ENCODE measurements around the gene MRPL21.
"Not testable (repeated sequence)": the region's sequence is repeated elsewhere in the genome, so short reads cannot be mapped to it uniquely, and the experiment has no call there.

Gene MRPL21

DNA sequence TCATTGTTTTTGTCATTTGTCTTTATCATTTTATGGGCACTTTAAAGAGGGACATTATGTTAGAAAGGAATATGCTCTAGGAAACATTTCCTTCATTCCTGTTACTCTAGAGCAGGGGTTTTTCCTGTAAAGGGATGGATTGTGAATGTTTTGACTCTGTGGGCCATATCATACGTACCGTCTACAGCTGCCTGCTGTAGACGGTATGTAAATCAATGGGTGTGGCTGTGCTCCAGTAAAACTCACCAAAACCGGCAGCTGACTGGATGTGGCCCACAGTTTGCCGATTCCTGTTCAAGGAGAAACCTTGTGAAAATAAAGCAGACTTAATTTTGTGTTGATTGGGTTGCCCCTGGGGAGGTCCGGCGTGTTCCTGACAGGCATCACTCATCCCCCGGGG is 7.3 kb upstream of the MRPL21 start:
- DNase-seq (ENCODE audit: low read depth in 2 of 2), result no peak

DNA sequence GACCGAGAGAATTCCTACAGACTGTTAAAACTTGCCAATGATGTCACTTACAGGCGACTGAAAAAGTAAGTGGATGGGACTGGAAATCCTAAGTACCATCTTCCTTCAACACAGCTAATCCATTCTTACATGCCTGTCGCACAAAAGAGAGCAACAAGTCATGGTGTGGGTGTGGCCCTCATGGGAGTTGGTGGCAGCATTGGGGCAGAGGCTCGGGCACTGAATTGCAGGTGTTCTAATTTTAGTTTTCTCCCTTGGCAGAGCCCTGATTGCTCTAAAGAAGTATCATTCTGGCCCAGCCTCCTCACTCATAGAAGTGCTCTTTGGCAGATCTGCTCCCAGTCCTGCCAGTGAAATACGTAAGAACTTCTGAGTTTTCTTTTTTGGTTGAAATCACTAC is 4.6 kb upstream of the MRPL21 start:
- DNase-seq (ENCODE audit: low read depth in 2 of 2), result no peak

DNA sequence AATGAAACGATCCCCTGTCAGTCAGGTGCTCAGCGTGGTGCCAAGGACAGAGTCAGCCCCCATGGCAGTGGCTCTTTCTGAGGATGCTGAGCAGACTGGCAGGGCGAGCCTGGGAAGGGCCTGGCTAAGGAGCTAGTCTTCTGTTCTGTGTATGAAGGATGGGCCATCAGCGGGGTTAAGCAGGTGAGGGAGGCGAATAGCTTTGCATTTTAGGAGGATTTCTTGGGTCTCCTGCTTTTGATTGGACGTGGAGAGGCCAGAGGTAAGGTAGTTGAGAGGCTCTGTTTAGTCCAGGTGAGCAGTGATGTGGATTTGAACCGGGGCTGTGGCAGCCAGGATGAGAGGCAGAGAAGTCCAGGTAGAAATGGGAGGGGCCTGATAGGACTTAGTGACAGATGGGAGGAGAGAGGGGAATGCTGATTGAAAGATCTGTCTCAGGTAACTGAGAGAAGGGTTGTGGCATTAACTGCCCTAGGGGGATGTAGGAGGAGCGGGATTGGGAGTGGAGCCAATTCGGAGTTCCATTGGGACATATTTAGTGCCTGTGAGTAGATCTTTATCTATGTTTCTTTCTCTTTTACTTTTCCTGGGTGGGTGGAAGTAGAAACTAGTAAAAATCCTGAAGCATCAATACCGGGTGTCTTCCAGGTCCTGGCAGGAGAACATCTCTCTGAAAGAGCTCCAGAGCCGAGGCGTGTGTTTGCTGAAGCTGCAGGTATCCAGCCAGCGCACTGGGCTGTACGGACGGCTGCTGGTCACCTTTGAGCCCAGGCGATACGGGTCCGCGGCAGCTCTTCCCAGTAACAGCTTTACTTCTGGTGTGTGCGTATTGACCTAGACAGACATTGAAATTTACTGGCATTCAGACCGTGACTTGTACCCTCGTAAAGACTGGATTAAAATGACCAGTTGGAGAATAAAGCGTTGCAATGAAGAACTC is 2.1 kb upstream of the MRPL21 start:
- DNase-seq (ENCODE audit: low read depth in 2 of 2), result no peak

DNA sequence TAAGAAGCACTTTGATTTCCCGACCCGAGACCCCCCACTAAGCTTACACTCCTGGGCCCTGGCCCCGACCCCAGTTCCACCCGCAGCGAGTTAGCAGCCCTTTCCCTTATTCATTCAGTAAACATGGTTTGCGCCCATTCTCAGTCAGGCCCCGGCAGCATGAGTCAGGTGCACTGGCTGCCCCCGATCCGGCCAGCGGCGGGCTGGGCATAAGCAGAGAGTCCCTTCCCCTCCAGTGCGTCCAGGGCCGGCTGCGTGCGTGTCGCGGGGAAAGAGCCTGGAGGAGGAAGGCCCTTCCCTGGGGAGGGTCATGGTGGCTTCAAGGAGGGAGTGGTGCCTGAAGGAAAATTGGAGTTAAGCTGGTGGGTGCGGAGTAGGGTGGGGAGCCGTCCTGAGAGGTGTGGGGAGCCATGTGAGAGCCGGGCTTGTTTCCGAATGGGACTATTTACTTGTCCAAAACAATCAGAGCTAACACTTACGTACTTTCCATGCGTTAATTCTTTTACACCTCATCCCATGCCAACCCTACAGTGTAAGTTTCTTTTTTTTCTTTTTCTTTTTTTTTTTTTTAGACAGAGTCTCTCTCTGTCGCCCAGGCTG is 716 bp upstream of the MRPL21 start:
- no peak for DNase-seq (ENCODE audit: low read depth in 2 of 2)

DNA sequence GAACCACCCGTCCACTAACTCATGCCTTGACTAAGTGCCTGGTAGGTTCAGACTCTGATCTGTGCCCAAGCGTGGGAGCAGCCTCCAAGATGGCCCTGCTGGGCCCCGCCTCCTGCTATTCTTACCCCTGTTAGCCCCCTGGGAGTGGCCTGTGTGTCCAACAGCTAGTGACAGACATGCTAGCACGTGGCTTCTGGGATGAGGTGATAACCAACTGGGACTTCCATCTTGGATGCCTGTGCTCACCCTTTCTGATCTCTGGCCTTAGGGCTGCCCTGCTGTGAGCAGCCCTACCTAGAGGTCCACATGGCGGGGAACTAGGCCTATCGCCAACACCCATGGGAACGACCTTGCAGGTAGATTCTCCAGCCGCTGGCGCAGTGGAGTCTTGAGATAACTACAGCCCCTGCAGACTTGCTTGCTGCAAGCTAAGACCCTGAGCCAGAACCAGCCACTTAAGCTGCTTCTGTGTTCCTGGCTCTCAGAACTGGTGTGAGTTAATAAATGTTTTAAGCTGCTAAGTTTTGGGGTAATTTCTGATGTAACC is 2.7 kb downstream of the MRPL21 start:
- DNase-seq (ENCODE audit: low read depth in 2 of 2), result no peak

GRCh38 chr11:68897441-68897840 is 6.2 kb downstream of the MRPL21 start:
- no peak for DNase-seq (ENCODE audit: low read depth in 2 of 2)

DNA sequence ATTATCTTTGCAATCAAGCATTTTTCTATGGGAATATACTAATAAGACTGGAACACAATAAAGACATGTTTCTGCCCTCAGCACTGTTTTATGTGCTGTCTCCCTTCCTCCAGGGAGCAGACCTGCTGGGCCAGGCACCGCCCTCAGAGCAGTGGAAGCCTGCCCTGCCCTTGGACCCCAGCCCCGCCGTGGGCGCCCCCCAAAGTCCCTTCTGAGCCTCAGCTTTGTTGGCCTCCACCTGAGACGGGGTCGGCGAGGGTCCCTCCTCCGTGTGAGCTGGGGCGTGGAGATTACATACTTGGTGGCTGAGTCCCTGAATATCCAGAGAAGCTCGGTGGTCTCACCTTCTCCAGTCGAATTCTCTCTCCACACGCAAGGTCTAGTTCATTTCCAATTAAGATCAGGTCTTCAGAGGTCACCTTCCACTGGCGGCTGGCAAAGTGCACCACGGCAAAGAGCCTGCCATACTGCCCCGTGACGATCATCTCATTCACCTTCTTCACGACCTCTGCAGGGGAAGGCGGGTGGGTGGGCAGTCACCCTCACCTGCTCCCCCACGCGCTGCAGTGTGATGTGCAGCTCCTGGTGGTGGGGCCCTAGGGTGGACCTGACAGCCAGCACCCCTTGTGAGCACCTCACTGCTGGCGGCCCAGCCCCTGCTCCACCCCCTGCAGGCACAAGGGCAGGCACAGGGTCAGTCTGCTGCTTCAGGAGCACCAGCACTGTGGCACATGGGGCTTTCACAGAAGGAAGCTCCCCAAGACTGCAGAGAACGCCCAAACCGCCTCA is 7.3 kb downstream of the MRPL21 start:
- DNase-seq (ENCODE audit: low read depth in 2 of 2), result no peak

DNA sequence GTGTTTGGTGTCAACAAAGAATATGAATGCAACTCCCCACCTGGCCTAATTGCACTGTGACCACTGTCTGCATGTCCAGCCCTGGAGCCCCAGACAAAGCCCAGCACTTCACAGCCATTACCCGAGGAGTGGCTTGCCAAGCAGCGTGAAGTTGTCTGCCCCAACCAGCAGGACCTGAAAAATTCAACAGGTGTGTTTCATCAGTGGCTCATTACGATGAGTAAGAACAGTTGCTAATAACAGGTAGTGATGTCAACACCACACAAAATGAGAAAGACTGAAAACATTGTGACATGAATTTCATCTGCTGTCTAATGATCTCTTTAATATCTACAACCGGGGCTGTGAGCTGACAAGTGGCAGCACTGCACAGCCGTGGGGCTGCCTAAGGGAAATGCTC is 10.3 kb downstream of the MRPL21 start:
- no peak for DNase-seq (ENCODE audit: low read depth in 2 of 2)

GRCh38 chr11:68892576-68892975 is 11.1 kb downstream of the MRPL21 start:
- DNase-seq (ENCODE audit: low read depth in 2 of 2), result no peak

DNA sequence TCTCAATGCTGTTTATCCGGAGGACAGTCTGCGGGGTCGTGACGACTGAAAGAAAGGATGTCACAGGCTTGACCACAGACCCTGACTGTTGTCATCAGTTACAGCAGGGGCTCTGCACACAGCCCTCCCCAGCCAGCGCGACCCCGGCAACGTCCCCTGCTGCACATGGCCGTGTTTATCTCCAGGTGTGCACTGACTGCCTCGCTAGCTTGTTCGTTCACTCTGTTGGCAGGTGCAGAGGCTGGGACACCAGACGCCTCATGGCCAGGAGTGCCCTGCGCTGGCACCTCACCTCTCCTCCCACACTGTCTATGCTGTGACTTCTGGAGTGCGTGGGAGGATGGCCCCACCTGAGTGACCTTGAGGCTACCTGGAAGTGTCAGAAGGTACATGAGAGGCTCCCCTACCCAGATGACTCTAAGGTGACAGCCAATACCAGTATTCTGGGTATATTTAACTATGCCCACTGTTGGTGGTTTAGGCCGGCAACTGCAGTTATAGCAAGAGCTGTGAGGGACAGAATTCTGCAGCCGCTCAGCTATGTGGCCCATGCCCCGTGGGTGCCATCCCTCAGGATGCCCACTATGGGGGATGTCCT is 12.2 kb downstream of the MRPL21 start:
- DNase-seq (ENCODE audit: low read depth in 2 of 2), result no peak

DNA sequence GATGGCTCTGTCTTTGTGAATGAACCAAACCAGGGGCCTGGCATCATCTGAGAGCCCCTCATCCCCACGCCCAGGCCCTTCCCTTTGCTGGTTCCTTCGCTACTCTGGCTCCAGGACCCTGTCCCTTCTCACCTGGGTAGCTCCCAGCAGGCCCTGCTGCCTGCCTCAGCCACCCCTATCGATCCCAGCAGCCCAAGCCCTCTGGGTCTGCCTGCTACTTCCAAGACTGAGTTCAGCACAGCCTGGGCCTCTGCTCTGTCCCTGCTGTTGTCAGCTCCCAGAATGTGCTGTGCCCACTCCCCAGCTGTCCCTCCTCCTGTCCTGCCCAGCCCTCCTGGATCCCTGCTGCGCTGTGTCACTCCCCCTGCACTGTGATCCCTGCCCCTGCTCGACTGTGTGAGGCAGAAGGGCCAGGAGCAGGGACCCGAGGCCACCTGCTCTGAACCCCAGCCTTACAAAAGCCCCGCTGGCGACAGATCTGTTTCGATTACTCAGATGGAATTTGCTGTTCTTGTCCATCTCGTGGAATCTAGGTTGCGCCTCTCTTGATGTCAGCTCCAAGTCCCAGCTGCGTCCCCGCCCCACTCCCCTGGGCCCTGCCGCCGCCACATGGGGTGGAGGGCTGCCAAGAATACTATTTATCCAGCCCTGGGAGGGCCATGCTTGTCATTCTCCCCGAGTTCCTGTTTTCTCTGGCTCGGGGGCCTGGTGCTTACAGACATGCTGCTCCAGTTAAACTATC is 13.0 kb downstream of the MRPL21 start:
- DNase-seq (ENCODE audit: low read depth in 2 of 2), result peak; percentile 78 to 83

DNA sequence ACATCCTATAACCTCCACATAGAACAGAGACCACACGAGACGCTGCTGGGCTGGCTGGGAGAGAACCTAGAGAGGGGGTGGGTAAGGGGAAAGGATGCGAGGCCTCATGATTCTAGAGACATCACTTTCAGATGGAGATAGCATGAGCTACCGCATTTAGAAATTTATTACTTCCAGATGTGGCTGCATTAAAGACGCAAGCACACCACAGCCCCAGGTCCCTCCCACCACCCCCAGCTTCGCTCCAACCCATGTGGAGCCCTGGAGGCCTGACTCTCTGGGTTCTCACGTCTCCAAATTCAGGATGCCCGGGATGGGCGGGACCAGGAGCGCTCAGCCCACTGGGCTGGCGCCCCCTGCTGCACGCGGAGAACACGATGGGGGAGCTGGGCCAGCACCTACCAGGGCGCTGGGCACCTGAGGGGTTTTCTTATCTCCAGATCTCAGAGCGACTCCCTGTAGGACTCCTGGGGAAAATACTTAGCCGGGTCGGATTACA is 13.6 kb downstream of the MRPL21 start:
- DNase-seq (ENCODE audit: low read depth in 2 of 2), result peak; percentile 98 to 99

GRCh38 chr11:68884827-68885226 is 18.8 kb downstream of the MRPL21 start:
- not testable (repeated sequence) for DNase-seq (ENCODE audit: low read depth in 2 of 2)

GRCh38 chr11:68882391-68882790 is 21.2 kb downstream of the MRPL21 start:
- DNase-seq (ENCODE audit: low read depth in 2 of 2), result no peak

GRCh38 chr11:68881320-68881719 is 22.3 kb downstream of the MRPL21 start:
- no peak for DNase-seq (ENCODE audit: low read depth in 2 of 2)

DNA sequence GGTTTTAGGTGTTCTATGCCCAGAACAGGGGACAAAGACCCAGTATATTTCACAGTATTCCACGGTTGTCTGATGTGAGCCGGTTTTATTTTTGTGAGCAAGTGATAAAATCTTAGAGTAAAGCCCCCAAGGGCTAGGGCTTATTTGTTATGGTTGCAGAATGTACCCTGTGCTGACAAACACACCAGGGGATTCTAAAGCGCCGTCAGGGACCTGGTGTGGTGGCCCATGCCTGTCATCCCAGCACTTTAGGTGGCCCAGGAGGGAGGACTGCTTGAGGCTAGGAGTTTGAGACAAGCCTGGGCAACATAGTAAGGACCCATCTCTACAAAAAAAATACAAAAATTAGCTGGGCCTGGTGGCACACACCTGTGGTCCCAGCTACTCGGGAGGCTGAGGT is 22.8 kb downstream of the MRPL21 start:
- DNase-seq (ENCODE audit: low read depth in 2 of 2), result no peak

- no peak for DNase-seq (ENCODE audit: low read depth in 2 of 2)
Observed at GRCh38 chr11:68878022-68878421, 25.6 kb downstream of the MRPL21 start.

- no peak for DNase-seq (ENCODE audit: low read depth in 2 of 2)
Observed at GRCh38 chr11:68872216-68873003, 31.2 kb downstream of the MRPL21 start.

DNA sequence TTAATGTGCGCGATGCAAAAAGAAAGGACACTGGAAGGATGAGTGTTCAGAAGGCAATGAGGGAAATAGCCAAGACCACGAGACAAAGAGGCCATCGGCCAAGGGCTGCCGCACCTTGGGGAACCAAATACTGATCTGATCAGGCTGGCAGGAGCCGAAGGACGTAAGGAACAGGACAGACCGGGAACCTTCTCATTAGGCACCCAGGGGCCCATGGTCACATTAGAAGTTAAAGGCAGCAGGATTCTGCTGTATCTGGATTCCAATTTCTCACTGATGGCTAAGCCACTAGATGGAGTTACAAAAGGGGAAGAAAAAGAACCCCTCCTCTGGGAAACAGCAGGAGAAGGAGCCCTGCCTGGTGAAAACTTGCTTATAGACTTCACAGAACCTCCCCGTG is 33.2 kb downstream of the MRPL21 start:
- DNase-seq (ENCODE audit: low read depth in 2 of 2), result no peak

- no peak for DNase-seq (ENCODE audit: low read depth in 2 of 2)
Observed at GRCh38 chr11:68868221-68868835, 35.3 kb downstream of the MRPL21 start.

All from fibroblast of skin of left quadriceps (primary cell).